Heart left ventricle (tissue), 13 donors: Measurements from ENCODE around the gene CNOT6L.

Experiments used
- CTCF ChIP-seq, 12 donors: fragments of 200-600 bp; sonication (generic) in 4 of 12; IDR thresholded peaks; one replicate each; pipeline versions ENCODE4 v1.5.0 to v1.8.0; 2018 to 2022; ENCODE audit warnings: antibody characterized with exemption in 12 of 12, mild to moderate bottlenecking in 5 of 12
- POLR2A ChIP-seq, 2 donors: fragments of 450-650 bp; IDR thresholded peaks; one replicate each; pipeline ENCODE4 v1.6.1; 2017; ENCODE audit warnings: antibody characterized with exemption in 2 of 2, mild to moderate bottlenecking in 2 of 2, moderate library complexity in 2 of 2
- donor health status: ischemic (EF 13 %, LVEDD 7.1; RV severe dilation, severe dysfunction).
- donor health status: DM: no; HTN: yes; CAD: no.
- donor health status: DM: no; HTN: no; CAD: no.
- donor health status: ischemic (EF 25% LVEDD 6.9; RV normal size, moderate dysfunction).
- donor health status: ischemic (EF 25% LVEDD 5.7; RV mildly dilated, moderate dysfunction).
- donor health status: ischemic (EF 35%, LVEDD 5.7; RV mildly dilated, moderate dysfunction).
- donor health status: nonischemic (EF 11% LVEDD 7.7; RV severe dilation, severe dysfunction).
- donor health status: DM: yes; HTN: yes; CAD: no.
- donor health status: PGD.
- donor health status: ischemic (EF 29% LVEDD 5.4; RV normal size, mild dysfunction).
- donor health status: nonischemic (EF 23%, LVEDD 6.1; RV moderate dilation, normal function).

- TF ChIP-seq POLR2A (IDR thresholded peaks at IDR 0.05) (no peak), CTCF (IDR thresholded peaks at IDR 0.05) (no peak)
Observed at GRCh38 chr4:77731656-77732055, 87.5 kb downstream of the CNOT6L start.
